HK-2 (cell line): ENCODE results near the gene GCSAM.

Experiments
- DNase-seq: peaks from one replicate; pipeline ENCODE4 v3.0.0-alpha.2; 2018; ENCODE audit not compliant: unreplicated experiment

Gene GCSAM

DNA sequence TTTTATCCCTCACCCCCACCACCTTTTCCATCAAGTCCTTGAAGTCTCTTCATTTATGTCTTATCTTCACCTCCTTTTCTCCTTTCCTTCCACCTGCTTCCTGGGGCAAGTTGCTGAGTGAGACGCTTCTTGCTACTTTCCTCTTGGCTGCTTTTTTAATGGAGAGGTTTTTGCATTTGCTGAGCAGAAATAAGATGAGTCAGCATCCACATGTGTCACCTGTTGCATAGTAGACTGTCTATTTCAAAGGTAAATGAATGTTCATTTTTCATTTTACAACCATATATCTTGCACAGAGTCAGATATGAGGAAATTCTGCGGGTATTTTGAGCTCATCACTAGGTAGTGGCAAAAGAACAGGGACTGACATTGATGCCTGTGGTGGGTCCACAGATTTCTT lies 28.3 kb downstream of the GCSAM start:
- no peak for DNase-seq

DNA sequence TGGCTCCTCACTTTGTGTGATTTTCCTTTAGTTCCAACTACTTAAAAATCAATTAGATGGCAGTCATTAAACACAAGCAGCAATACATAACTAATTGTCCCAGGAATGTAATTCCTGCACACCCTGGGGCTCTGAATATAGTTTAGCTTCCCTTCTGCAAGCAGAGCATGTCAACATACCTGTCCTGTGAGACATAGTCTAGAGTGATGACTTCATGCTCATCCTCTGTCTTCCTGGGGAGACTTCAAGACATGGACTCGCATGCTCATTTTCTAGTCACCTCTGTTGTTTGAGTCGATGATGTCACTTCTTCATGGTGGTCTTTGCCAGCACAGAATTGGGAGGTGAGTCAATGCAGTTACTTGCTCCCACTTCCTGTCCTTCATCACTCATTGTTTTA lies 31.1 kb downstream of the GCSAM start:
- DNase-seq, result peak; percentile 63

DNA sequence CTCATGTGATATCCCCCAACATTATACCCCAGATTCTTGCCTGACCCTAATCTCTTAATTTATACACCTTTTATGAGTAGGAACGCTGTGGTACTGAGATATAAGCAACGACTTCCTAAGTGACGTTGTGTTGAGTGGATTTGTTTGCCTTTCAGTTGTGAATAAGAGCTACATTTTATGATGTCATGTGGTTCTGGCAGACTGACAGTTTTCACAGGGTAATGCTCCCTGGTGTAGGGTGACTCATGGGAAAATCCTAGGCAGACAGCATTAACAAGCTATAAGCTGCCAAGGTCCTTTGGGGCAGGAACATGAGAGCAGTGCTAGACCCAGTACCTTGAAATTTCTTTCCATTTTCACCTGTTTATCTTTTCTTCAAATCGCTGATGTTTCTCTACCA lies 35.7 kb downstream of the GCSAM start:
- peak; percentile 69 for DNase-seq

DNA sequence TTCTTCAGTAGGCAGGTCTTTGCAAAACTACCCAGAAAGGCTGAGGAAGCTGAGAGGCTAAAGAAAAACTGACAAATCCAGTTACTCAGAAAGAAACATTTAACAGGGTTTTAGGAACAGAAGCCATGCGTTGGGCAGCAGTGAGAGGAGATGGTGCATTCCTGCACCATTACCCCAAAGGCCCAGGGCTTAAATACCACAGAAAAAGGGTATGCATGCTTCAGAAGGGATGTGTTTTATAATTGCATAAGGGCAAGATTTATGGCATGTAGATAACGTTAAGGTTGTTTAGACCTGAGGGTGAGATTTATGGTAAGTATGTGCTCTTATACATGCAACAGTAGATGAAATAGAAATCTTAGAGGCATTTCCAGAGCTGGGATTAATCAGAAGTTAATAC lies 36.9 kb downstream of the GCSAM start:
- no peak for DNase-seq

DNA sequence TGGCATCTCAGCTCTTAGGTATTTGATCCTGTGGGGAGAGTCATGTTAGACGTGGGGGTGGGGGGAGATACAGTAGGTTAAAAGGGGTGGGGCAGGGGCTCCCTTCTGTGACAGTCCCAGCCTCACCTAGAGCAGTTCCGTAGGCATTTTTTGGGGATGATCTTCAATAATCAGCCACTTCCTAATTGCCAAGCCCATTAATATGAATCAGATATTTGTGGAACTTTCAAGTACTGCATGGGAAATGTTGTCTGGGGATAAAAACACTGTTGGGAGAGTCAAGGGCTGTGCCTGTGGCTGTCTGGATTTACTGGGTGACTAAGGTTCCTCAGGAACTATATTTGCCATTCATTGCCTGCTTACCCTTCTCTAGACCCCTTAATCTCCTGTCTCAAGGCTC lies 37.3 kb downstream of the GCSAM start:
- DNase-seq, result no peak

DNA sequence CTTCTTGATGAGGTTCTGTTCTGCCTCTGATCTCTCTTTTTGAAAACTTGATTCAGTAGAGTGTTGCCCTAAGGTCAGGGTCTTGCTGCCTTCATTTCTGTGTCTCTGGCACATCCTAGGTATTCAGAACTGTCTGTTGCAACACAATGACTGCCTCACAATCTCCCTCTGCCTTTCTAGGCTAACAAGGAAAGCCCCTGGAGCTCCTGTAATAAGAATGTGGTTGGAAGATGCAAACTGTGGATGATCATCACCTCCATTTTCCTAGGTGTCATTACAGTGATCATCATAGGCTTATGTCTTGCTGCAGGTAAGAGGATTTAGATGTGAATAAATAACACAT lies 39.9 kb downstream of the GCSAM start:
- no peak for DNase-seq

DNA sequence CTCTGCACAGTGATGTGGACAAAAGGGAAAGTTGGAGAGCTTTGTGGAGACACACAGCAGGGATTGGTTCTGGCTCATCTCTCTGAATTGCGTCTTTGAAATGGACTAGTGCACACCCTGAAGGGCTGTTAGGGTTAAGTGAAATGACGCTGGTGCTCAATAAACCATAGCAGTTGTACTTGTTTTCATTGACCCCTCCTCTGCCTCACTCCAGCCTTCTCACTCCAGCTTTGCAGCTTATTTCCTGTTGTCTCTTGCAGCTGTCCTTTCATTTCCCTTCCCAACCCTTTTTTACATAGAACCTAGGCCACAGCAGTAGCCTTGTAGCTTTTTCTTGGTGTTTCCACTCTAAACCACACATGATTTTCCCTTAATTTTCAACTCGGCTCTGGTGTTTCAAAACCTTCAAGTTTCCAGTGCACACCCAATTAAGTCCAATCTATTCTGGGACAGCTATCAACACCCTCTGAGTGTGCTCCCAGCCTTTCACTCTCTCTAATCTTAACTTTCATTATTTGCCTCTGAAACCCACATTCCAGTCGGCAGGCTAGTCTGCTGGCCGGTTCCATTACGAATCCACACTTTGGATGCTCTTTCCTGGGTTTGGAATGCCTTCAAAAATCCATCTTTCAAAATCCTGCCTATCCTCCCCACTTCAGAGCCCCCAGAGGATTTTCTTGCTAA lies 40.4 kb downstream of the GCSAM start:
- no peak for DNase-seq

DNA sequence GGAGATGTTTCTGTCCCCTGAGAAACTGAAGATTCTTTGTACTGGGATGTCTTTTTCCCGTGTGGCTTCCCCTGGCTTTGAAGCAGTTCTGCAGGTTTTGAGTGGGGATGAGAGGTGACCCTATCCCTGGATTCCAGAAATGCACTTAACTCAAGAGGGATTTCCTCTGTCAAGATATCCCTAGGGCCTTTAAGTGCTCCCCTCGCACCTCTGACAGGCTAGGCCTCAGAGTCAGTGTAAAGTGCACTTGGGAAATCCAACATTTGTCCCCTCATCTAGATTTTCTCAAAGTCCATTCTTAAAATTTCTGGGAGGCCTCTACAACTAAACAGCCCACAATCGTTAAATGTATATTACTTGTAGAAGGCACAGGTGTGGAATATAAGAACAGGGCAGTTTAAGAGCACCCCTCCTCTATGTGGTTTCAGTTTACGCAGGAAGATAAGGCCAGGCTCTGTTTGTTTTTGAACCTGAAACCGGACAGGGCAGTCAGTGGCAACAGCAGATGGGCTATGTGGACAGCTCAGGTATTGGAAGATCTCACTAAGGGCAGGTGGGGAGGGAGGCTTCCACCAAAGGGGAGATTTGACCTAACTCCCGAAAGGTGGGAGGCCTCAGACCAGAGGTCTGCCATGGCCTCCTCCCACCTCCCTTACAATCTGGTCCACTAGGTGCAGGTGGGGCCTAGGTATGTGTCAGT lies 42.0 kb downstream of the GCSAM start:
- DNase-seq, result no peak

DNA sequence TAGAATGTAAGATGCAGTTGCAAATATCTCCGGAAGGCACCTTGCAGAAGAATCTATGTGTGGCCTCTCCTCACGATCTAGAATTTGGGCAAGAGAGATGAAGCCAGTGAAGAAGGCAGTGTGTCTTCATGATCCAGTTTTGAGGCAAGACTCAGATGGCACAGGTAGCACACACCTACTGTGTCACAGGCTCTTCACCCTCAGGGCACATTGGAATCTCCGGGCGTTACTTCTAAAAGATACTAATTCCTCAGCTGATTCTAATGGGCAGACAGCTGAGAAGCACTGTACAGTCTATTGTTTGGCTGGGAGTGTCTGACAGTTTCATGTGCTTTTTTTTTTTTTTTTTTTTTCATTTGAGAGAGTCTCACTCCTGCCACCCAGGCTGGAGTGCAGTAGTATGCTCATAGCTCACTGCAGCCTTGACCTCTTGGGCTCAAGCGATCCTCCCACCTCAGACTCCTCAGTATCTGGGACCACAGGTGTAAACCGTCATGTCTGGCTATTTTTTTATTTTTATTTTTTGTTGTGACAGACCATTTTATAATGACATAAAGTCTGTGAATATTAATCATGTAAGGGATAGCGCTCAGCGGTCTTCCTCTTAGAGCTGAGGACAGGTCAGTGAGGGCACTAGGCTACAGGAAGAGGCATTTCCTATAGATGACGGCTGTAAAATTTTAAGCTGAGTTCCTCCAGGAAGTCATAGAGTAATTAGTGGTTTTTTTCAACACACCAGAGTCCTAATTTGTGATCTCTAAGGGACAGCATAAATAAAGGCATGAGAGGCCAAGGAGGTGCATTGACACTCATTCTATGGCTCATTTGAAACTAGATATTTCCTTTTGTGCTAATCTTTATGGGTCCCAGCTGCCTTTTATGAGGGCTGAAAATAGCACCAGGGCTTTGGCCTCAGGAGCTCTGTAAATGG lies 42.8 kb downstream of the GCSAM start:
- DNase-seq, result no peak

DNA sequence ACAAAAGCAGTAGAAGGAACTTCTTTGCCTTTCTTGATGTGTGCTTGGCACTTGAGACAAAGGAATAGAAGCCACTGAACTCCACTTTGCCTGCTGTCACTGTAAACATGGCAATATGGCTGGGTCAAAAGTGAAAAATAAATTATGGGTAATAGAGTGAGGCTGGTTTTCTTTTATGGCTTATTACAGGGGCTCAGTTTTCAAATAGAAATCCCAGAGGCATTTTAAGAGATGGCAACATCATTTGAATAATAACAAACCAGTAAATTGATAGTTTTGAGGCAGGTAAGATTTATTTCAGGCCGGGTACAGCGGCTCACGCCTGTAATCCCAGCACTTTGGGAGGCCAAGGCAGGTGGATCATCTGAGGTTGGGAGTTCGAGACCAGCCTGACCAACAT lies 44.1 kb downstream of the GCSAM start:
- DNase-seq, result no peak

DNA sequence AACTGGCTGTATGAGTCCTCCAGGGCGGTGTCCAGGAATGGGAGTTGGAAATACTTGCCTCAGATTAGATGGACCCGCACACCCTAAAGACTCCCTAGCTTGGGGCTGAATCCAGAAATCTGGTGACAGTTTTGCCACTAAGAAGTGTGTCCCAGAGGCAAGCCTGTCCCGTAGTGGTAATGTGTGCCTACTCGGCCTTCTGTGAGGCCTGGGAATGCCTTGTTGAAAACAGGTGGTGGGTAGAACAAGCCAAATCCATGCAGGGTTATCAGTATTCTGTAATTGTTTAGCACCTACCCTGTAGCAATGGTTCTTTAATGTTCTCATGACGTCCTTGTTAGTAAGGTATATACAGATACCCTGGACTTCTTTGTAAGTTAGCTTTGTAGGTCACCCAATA lies 45.3 kb downstream of the GCSAM start:
- no peak for DNase-seq

DNA sequence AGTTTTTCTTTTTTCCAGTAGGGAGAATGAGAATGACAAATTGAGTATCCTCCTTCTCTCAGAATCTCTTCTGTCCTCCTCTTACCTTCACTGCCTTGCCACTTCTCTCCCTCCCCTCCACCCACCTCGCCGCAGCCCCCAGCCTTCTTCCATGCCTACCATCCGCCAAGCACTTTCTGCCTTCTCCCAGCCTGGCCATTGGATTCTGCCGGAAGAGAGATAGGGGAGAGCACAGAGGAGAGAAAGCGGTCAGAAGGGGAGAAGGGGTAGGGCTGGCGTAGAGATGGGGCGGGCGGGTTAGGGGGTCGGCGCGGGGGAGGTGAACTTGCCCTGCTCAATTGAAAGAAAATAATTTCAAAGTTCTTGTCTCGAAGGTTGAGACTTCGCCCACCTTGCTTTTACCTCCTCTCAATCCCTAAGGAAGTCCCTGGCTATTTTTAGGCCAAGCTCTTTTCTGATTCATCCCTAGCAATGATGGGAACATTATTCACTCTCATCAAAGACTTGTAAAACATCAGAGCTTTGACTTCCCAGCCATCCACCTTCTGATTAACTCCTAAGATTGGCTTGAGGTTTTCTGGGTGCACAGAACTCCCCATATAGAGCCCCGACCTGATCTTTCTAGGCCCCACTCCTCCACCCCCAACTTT lies 46.0 kb downstream of the GCSAM start:
- DNase-seq, result peak; percentile 41

DNA sequence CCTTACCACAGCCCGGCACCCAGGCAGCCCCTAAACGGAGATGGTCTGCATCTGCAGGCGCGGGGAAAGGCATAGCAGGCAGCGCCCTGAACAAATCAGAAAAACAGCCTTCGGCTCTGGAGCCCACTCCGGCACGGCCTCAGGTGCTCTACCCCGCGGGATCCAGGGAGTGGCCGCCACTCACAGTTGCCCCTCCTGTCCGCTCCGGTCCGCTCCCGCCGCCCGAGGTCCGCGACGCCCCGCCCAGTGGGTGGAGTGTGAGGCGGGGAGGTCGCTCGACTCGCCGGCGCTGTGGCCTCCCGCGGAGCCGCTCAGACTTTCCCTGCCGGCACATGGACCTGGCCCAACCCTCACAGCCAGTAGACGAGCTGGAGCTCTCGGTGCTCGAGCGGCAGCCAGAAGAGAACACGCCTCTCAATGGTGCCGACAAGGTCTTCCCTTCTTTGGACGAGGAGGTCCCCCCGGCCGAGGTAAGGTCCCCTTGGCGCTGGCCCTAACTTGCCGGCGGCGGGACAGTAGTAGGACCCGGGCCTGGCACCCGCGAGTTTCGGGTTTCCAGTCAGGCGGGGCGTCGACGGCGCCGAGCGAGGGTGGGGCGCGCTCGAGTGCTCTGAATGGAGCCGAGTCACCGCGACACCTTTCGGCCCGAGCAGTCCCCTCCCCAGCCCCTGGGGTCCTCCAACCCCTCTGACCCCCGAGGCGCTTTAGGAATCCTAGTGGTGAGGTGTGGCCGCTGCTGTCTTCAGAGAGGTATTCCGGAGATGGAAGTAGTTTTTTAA lies 46.8 kb downstream of the GCSAM start, which contains the start of gene C3orf52:
Gene C3orf52, plus strand, starts transcription at position 314 of the 779 bp plus-strand sequence. Its CDS starts 19 bp downstream, at position 333.
- DNase-seq, result peak; percentile 93

DNA sequence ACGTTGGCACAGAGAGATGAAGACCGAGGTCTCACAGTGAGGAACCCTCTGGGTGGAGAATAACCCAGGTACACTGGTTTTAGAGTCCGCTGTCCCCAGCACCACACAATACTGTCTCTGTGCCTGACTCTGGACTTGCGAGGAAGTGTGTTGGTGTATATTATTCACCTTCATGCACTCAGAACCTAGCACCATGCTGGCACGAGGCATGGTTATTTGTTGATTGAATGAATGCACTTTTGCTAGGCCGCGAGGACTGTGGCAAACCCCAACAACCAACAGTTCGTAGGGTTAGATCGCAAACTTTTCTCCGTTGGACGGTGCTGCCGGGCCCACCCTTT lies 47.3 kb downstream of the GCSAM start:
- DNase-seq, result no peak

DNA sequence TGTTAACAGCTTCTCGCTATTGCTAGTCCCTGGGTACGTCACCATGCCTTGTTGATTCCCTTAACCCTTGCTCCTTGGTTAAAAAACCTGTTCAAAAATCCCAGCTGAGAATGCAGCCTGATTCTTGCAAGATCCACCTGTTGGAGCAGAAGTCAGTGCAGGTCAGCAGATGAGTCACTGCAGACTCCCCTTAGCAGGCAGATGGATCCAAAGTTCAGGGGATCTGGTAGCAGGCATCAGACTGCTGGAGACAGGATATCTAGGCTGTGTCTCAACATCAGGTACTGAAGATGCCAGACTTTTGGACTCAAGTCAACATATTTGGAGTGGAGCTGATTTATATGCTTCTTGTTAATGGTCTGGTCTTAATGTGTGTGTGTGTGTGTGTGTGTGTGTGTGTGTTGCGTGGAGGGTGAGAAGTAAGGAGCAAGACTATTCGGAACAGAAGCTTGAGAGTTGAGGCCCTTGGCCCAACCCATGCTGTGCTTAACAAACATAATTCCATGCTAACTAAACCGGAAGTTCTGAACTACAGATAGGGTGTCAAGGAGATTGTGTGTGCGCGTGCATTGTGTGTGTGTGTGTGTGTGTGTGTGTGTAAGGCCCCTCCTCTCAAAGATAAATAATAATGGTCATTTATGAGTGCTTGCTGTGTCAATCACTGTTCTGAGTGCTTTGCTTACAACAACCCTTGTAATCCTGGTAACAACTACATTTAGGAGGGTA lies 47.9 kb downstream of the GCSAM start:
- no peak for DNase-seq

DNA sequence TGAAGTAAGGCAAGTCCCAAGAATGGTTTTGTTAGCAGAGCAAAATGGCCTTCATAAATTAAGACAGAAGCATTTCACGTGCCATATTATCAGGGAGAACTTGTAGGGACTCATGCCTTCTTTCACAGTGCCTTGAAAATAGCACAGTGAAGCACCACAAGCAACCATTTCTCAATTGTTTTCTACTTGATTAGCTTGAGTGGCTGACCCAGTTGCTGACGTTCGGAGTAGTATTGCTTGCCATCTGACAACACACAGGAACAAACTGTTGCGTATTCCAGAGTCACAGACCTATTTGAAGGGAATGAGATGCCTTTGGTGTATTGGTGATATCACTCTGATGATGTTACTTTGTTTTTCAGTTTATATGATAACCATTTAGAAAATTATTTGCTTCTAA lies 49.8 kb downstream of the GCSAM start:
- no peak for DNase-seq

DNA sequence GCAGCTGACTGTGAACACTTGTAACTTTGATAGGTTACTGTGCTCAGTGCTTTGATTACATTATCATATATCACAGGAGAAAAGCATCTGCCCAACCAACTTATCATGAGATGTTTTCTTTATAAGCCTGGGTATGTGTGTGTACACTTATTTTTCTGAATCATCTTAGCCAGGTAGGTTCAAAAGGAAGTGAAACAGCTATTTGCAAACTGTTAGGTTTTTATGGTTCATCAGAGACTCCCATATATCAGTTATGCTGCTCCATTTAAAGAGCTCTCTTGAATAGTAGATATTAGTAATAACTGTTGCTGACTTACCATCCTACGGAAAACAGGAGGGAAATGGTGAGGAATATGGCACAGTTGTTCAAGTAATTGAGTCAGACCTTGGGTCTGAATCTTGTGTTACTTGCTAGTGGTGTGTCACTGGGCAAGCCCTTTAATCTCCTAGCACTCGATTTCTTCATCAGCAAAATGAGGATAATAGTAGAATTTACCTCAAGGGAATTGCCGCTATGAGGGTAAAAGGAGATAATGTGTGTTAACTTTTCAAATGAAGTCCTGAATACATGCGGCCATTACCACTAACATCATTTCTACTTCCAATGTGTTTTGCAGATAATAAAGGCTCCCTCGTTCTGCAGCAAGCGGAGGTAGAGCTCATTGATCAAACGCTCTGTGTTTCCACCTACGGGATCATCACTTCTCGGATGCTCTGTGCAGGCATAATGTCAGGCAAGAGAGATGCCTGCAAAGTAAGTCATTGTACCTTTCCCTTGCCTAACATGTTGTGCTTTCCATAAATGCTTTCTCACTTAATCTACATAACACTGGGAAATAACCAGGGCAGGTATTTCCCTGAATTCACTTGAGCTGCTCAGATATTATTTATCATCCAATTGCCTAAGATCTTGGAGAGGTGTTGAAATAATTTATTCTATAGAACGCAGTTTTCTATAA lies 54.6 kb downstream of the GCSAM start:
- DNase-seq, result no peak

DNA sequence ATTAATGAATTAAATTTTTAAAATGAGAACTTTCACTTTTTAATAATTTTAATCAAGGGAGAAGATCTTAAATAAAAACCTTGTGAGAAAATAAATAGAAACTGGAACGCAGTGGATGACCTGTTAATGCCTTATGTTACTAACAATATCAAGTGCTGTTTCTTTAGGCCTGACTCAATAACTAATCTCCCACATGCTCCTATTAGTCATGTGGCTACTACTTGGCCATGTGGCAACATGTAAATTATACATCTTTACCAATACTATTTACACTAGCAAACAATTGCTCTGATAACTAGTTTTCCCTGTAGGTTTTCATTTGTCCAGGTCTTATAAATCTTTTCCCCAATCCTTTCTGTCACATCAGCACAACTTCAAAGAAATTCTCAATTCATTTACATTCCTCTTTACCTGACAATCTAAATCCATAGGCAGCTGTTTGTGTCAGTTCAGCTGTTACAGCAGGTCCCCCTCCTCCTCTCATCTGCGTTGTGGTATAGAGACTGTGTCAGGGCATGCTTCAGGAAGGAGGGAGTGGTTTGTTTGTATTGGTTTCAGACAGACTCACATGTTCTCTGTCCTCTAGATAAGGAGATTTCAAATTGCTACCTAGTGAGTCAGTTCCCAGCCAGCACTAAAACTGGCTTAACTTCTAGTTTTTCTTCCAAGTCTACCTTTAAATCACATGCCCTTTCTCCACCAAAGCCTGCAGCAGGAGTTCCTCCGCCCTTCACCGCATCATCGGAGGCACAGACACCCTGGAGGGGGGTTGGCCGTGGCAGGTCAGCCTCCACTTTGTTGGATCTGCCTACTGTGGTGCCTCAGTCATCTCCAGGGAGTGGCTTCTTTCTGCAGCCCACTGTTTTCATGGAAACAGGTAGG lies 58.2 kb downstream of the GCSAM start:
- peak; percentile 84 for DNase-seq

DNA sequence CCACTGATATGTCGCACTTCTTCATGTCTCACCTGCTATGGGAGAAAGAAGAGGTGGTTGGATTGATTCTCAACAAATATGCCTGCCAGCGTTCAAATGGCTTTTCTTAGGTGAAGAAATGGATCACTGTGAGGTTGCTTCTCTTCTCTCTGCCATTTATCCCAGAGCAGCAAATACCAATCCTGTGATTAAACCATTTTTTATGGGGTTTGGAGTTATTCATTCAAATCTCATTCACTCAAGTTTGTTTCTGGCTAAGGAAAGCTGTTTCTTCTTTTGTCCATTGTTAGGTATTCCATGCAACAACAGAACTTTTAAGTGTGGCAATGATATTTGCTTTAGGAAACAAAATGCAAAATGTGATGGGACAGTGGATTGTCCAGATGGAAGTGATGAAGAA lies 59.0 kb downstream of the GCSAM start:
- DNase-seq, result no peak
